22Rv1 (cell line): ENCODE results near the gene ATP1A1.

Experiments used
- H3K27ac ChIP-seq: fragments of 450-650 bp; 2 replicates; pipeline ENCODE4 v1.5.1; 2017
- ZFX ChIP-seq: fragments of 450-650 bp; IDR thresholded peaks from 2 replicates; pipeline ENCODE4 v1.6.1; 2017; ENCODE audit warnings: antibody characterized with exemption, borderline replicate concordance
- TF ChIP-seq, protein P1 (sequence below): fragments of 450-650 bp; IDR thresholded peaks from 2 replicates; pipeline ENCODE4 v1.5.1; 2017; ENCODE audit warnings: mild to moderate bottlenecking

The ATP1A1 gene

DNA sequence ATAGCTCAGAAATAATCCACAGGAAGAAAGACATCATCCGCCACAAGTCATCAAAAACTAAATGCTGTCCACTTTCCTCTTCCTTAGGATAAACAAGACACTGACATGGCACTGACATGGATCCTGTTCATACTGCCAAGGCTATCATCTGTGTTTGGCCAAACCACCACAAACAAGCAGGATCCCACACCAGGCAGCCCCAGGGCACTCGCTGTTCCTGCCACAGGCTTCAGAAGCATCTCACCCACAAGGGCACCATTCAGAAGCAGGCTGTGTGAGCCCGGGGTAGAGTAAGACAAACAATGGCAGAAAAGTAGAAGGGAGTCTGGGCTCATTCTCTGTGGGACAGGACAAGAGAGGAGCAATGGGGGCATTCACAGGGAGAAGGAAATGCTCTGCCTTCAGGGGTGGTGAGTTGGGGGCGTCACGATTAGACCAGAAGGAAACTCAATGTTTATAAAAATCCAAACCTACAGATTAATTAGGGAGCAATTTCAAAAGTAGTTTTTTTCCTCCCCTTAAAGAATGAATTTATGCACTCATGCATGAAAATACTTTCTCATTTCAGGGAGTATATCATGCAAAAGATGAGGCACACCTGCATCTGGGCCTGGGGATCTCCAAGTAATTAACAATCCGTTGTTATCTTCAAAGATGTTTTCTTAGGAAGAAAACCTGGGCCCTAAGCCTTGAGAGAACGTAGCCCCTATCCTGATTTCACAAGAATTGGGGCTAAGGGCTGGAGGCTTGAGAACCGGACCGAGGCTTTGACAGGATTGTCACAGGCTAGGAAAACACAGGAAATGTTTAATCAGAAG lies 43.3 kb upstream of the ATP1A1 start:
- H3K27ac ChIP-seq, result peak overlapping the region; percentile 51
- no peak for TF ChIP-seq ZFX
- TF ChIP-seq, protein P1, sequence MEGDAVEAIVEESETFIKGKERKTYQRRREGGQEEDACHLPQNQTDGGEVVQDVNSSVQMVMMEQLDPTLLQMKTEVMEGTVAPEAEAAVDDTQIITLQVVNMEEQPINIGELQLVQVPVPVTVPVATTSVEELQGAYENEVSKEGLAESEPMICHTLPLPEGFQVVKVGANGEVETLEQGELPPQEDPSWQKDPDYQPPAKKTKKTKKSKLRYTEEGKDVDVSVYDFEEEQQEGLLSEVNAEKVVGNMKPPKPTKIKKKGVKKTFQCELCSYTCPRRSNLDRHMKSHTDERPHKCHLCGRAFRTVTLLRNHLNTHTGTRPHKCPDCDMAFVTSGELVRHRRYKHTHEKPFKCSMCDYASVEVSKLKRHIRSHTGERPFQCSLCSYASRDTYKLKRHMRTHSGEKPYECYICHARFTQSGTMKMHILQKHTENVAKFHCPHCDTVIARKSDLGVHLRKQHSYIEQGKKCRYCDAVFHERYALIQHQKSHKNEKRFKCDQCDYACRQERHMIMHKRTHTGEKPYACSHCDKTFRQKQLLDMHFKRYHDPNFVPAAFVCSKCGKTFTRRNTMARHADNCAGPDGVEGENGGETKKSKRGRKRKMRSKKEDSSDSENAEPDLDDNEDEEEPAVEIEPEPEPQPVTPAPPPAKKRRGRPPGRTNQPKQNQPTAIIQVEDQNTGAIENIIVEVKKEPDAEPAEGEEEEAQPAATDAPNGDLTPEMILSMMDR, result no peak

GRCh38 chr1:116330342-116330652 lies 42.7 kb upstream of the ATP1A1 start:
- peak overlapping the region; percentile 51 for H3K27ac ChIP-seq
- TF ChIP-seq ZFX, result no peak
- TF ChIP-seq, protein P1, result no peak

DNA sequence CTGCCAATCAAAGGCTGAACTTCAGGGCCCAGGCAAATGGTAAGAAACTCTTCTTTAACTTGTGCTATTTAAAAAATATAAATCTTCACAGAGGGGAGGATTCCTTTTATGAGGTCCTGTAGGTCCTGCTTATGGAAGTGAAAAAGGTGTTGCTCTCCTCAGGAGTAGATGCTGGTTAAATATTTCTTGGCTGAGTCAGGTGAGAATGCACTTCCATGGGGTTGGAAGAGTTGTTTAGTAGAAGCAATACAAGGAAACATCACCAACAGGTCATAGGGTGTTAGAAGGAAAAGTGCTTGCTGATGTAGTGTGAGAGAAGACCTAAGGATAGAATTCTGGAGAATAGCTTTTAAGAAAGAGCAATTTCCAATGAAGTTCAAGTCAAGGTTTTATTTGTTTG lies 42.2 kb upstream of the ATP1A1 start:
- peak overlapping the region; percentile 51 for H3K27ac ChIP-seq
- TF ChIP-seq, protein P1, result no peak
- no peak for TF ChIP-seq ZFX

GRCh38 chr1:116331523-116331922 lies 41.5 kb upstream of the ATP1A1 start:
- TF ChIP-seq ZFX, result no peak
- TF ChIP-seq, protein P1, result no peak
- no peak overlapping the region for H3K27ac ChIP-seq

- TF ChIP-seq ZFX, result no peak
- TF ChIP-seq, protein P1, result no peak
- H3K27ac ChIP-seq, result no peak overlapping the region
These were observed 40.6 kb upstream of the ATP1A1 start for GRCh38 chr1:116332451-116332850.

GRCh38 chr1:116333171-116334014 lies 39.7 kb upstream of the ATP1A1 start:
- TF ChIP-seq ZFX, result no peak
- TF ChIP-seq, protein P1, result no peak
- no peak overlapping the region for H3K27ac ChIP-seq

- no peak for TF ChIP-seq ZFX
- TF ChIP-seq, protein P1, result no peak
- no peak overlapping the region for H3K27ac ChIP-seq
These were observed 39.0 kb upstream of the ATP1A1 start for GRCh38 chr1:116334015-116334547.
